Raji (cell line): ENCODE measurements around the gene PADI1.

Experiments used
- POLR2A ChIP-seq: IDR thresholded peaks from 2 replicates; pipeline ENCODE4 v1.6.1; 2011; ENCODE audit warnings: low read depth, low read length, control low read depth; ENCODE audit not compliant: insufficient read depth

Gene PADI1

GRCh38 chr1:17188889-17189631 is 15.9 kb upstream of the PADI1 start:
- no peak for TF ChIP-seq POLR2A

GRCh38 chr1:17189632-17189990 is 15.3 kb upstream of the PADI1 start:
- no peak for TF ChIP-seq POLR2A

GRCh38 chr1:17190010-17190995 is 14.6 kb upstream of the PADI1 start:
- TF ChIP-seq POLR2A = no peak

- TF ChIP-seq POLR2A = no peak
These were observed 13.0 kb upstream of the PADI1 start for GRCh38 chr1:17191990-17192242.

GRCh38 chr1:17192394-17193221 is 12.3 kb upstream of the PADI1 start:
- TF ChIP-seq POLR2A = no peak

DNA sequence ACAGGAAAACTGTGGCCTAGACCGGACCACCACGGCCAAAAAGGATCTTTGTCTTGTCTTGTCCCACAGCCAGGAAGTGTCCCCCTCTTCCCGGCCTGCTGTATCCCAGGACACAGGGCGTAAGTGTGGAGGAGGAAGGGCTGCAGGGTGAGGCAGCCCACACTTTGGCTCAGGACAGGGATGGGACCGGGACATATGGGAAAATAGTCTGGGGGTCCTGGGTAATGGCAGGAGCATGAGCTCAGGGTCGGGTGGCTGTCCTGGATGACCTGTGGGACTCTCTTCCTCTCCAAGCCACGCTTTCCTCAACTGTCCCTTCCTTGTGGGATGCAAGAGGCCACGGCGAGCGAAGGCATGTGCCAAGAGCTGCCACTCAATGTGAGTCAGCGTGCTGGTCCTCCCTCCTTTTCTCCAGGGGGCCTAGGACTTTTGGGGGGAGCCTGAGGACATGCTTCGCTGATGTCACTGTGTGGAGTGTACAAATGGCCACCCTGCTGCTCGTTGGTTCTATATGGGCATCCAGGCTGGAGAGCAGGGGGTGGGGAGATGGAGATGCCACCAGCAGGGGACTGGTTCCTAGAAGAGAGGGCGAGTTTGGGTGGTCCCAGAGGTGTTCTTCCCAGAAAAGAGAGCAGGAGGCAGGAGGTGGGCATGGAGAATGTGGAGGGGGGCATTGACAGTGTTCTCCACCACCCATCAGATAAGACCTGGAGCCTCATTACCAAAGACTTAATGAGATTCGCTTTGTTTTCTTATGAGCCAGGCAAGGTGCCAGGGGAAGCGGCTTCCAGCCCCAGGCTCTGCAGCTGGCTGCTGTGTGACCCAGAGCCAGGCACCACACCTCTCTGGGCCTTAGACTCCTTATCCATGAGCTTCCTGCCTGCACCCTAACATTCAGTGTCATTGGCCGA is 11.5 kb upstream of the PADI1 start:
- TF ChIP-seq POLR2A = no peak

GRCh38 chr1:17194133-17194475 is 10.8 kb upstream of the PADI1 start:
- TF ChIP-seq POLR2A = no peak

- TF ChIP-seq POLR2A = no peak
These were observed 10.1 kb upstream of the PADI1 start for GRCh38 chr1:17194615-17195528.

GRCh38 chr1:17195731-17196130 is 9.2 kb upstream of the PADI1 start:
- TF ChIP-seq POLR2A = no peak

GRCh38 chr1:17196496-17197185 is 8.3 kb upstream of the PADI1 start:
- TF ChIP-seq POLR2A = no peak

DNA sequence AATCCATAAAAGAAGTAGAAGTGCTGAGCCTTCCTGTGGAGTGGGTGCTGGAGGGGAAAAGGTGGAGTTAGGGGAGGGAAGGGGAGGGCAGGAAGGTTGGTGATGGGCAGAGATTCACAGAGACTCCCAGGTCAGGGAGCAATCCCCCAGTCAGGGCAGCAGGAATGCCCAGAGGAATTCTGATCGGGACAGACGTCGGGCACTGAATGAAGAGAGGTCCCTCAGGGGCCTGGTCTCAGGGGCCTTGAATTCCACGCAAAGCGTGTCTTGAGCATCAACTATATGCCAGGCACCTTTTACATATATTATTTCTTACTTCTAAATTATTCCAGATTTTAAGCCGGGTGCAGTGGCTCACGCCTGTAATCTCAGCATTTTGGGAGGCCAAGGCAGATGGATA is 7.2 kb upstream of the PADI1 start:
- TF ChIP-seq POLR2A = no peak

GRCh38 chr1:17198476-17199258 is 6.3 kb upstream of the PADI1 start:
- no peak for TF ChIP-seq POLR2A
